ENCODE measurements around the gene CDX1. TPM values are rescaled to one million over a fixed set of nuclear protein-coding genes. Genes with fewer than 3 reads are reported as not detected.

Gene CDX1
- total and polyA plus RNA-seq, 2 of the 8 experiments (the other 6 are each of a cell fraction or from before 2014, with no cell fraction given) = not detected

DNA sequence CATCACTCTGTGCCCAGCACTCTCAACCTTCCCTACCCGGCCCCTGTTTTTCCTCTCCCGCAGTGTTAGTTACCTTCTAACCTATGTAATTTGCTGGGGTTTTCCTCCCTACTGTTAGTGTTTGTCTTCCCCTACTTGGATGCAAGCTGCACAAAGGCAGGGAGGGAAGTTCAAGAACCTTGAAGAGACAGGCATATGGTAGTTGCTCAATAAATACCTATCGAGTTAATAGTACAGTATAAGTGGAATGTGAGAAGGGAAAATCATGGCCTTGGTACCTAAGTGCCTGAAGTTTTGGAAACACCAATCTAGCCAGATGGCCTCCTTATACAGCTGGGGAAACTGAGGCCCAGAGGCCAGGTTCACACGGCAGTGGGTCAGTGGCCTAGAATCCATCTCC, 35.1 kb upstream of the CDX1 start:
- no peak overlapping the region for H3K4me2 ChIP-seq (ENCODE audit: insufficient read depth in 1 of 2, low read depth in 2 of 2, low read length in 2 of 2)
- no peak overlapping the region for H2AK5ac ChIP-seq (ENCODE audit: low read depth, low read length)
- H3K23me2 ChIP-seq (ENCODE audit: low read depth, low read length) = no peaks in the 10 kb centered on the region
- H3K18ac ChIP-seq (ENCODE audit: extremely low read depth, low read length) = no peak overlapping the region
- no peak overlapping the region for H4K91ac ChIP-seq (replicated peaks; ENCODE audit: insufficient read length, low read length)
- no peak overlapping the region for H2BK5ac ChIP-seq (ENCODE audit: low read depth, low read length)
- H3K4ac ChIP-seq (replicated peaks; ENCODE audit: insufficient read length, low read depth, low read length) = no peak overlapping the region
- no peak overlapping the region for H4K8ac ChIP-seq (ENCODE audit: extremely low read depth, insufficient read depth, low read length)
- H2BK20ac ChIP-seq (ENCODE audit: low read length) = no peak overlapping the region
- peaks cover 5 to 15% (median 11%) of the 10 kb centered on the region in 4 experiments; a peak in 6 of 7 replicates for H3K4me1 ChIP-seq (replicated peaks in 1 of 4; ENCODE audit: control insufficient read depth in 3 of 4, insufficient read depth in 4 of 4, low read length in 3 of 4)
- H4K5ac ChIP-seq (ENCODE audit: insufficient read length, low read depth, low read length) = no peak overlapping the region
- H2AFZ ChIP-seq (ENCODE audit: low read length) = no peak overlapping the region
- H2BK120ac ChIP-seq (replicated peaks; ENCODE audit: low read depth, low read length) = no peak overlapping the region
- H3K79me2 ChIP-seq (ENCODE audit: control insufficient read depth in 1 of 2, insufficient read depth in 2 of 2, low read length in 2 of 2) = no peaks in the 10 kb centered on the region
- ChIA-PET CTCF (ENCODE audit: partially characterized antibody) (interaction anchor here (0.8 to 16.9 kb wide), 16 partner anchors 8 to 265 kb away, joined by 3 to 188 read pairs (median 6); no protein-coding TSS in a partner anchor), POLR2A (ENCODE audit: partially characterized antibody) (interaction anchor here (1.2 kb wide), 1 partner anchor 44 kb away, joined by 3 read pairs; no protein-coding TSS in a partner anchor)
- 73% methylated on average over 4 of the region's 4 CpGs; no CpG with 5 or more reads in 1 of the 2 experiments for WGBS, 2 experiments (ENCODE audit: extremely low coverage in 1 of 2, insufficient coverage in 1 of 2, insufficient read length in 1 of 2, insufficient replicate concordance in 2 of 2, low coverage in 1 of 2, low lambda C conversion rate in 2 of 2, missing lambda C conversion rate in 1 of 2)
- H3K23ac ChIP-seq (ENCODE audit: insufficient read length) = no peak overlapping the region
- no peak for FAIRE-seq
- no peak for DNase-seq (ENCODE audit: low read depth in 1 of 2, low spot score in 2 of 2)
- peaks cover 0 to 9% of the 10 kb centered on the region in 2 experiments for H4K20me1 ChIP-seq (replicated peaks in 1 of 2; ENCODE audit: control insufficient read depth in 1 of 2, insufficient read depth in 2 of 2, low read length in 2 of 2)
- no peak for TF ChIP-seq POU5F1 (IDR thresholded peaks at IDR 0.05; ENCODE audit: low read depth, low read length)
- no peak for TF ChIP-seq TCF12 (IDR thresholded peaks at IDR 0.05; ENCODE audit: low read depth, low read length)
- no peak for TF ChIP-seq SRF (IDR thresholded peaks at IDR 0.05; ENCODE audit: low read depth, low read length)
- no peak for TF ChIP-seq CBX8 (IDR thresholded peaks at IDR 0.05; ENCODE audit: borderline replicate concordance, low read depth, low read length)
- no peak for TF ChIP-seq POLR2AphosphoS5 (IDR thresholded peaks at IDR 0.05; ENCODE audit: low read depth, low read length)
- TF ChIP-seq SUZ12 (IDR thresholded peaks at IDR 0.05; ENCODE audit: low read length) = no peak
- no peak for TF ChIP-seq EP300 (IDR thresholded peaks at IDR 0.05; ENCODE audit: borderline replicate concordance in 1 of 2, low read depth in 2 of 2, low read length in 2 of 2)
- TF ChIP-seq, protein P1, sequence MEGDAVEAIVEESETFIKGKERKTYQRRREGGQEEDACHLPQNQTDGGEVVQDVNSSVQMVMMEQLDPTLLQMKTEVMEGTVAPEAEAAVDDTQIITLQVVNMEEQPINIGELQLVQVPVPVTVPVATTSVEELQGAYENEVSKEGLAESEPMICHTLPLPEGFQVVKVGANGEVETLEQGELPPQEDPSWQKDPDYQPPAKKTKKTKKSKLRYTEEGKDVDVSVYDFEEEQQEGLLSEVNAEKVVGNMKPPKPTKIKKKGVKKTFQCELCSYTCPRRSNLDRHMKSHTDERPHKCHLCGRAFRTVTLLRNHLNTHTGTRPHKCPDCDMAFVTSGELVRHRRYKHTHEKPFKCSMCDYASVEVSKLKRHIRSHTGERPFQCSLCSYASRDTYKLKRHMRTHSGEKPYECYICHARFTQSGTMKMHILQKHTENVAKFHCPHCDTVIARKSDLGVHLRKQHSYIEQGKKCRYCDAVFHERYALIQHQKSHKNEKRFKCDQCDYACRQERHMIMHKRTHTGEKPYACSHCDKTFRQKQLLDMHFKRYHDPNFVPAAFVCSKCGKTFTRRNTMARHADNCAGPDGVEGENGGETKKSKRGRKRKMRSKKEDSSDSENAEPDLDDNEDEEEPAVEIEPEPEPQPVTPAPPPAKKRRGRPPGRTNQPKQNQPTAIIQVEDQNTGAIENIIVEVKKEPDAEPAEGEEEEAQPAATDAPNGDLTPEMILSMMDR (IDR thresholded peaks at IDR 0.05; ENCODE audit: control extremely low read depth in 1 of 3, insufficient read depth in 1 of 3, low read depth in 1 of 3, low read length in 3 of 3) = no peak
- H3K56ac ChIP-seq (replicated peaks; ENCODE audit: insufficient read length, low read depth, low read length) = no peak overlapping the region
- H3K27me3 ChIP-seq (replicated peaks in 1 of 4; ENCODE audit: control insufficient read depth in 3 of 4, extremely low read depth in 1 of 4, insufficient read depth in 3 of 4, low read length in 3 of 4) = peaks cover 0 to 5% (median 3%) of the 10 kb centered on the region in 4 experiments; a peak in 3 of 7 replicates
- H3K4me3 ChIP-seq (ENCODE audit: extremely low read depth in 1 of 4, insufficient read depth in 2 of 4, low read depth in 3 of 4, low read length in 4 of 4) = no peak overlapping the region
- no peak overlapping the region for H2BK12ac ChIP-seq (ENCODE audit: low read depth, low read length)
- H3K36me3 ChIP-seq (ENCODE audit: control insufficient read depth in 2 of 4, insufficient read depth in 4 of 4, low read length in 3 of 4) = no peaks in the 10 kb centered on the region
- H3K14ac ChIP-seq (ENCODE audit: insufficient read length) = no peak overlapping the region
- H3K27ac ChIP-seq (ENCODE audit: low read depth, low read length) = no peak overlapping the region
- no peaks in the 10 kb centered on the region for H3K79me1 ChIP-seq (ENCODE audit: low read depth, low read length)
- no peak overlapping the region for H3K9ac ChIP-seq (replicated peaks in 1 of 4; ENCODE audit: extremely low read depth in 1 of 4, low read depth in 3 of 4, low read length in 3 of 4)
- no peaks in the 10 kb centered on the region for H3K9me3 ChIP-seq (ENCODE audit: insufficient read depth in 2 of 2, low read depth in 1 of 2, low read length in 1 of 2)
- H2BK15ac ChIP-seq (ENCODE audit: low read length) = no peak overlapping the region

Data from H1 (cell line).